HG03108 (cell line): ENCODE data around the gene HNRNPA3.
"Not testable (repeated sequence)": the region's sequence is repeated elsewhere in the genome, so short reads cannot be mapped to it uniquely, and the experiment has no call there.

Experiments
- ATAC-seq: cut with Tn5 transposase; IDR thresholded peaks from one replicate; pipeline ENCODE4 v1.9.1; 2021; ENCODE audit warnings: moderate library complexity; ENCODE audit not compliant: unreplicated experiment

HNRNPA3 gene

DNA sequence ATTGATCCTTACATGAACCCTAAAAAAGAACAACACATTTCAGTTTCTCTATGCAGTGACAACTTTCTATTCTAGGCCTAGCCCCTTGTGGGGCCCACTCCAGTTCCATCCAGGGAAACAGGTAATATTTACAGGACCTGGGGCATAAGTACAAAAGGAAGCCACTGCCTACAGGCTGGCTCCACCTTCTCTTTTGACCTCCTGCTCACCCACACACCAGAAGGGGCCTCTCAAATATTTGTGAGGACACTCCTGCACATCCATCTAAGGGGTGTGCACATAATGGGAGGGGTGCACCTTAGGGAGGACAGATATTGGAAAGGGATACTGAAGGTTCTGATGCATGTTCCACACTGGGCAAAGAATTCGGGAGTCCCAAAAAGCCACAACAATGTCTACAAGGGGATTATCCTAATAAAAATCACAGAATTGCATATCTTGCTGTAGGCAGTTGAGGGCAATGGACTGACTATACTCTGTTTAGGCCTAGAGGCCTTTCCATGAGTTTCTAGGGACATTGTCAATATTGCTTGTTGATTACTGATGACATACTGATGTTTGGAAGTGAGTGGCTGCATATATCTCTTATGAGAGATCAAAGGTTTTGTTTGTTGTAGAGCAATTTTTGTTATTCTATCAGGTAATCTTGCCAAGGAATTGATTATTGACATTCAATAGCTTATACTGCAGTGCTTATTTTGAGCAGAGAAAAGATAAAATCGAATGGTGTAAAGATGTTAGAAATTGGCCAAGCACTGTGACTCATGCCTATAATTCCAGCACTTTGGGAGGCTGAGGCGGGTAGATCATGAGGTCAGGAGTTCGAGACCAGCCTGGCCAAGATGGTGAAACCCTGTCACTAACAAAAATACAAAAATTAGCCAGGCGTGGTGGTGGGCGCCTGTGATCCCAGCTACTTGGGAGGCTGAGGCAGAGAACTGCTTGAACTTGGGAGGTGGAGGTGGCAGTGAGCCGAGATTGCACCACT lies 23.8 kb upstream of the HNRNPA3 start:
- no peak for ATAC-seq

DNA sequence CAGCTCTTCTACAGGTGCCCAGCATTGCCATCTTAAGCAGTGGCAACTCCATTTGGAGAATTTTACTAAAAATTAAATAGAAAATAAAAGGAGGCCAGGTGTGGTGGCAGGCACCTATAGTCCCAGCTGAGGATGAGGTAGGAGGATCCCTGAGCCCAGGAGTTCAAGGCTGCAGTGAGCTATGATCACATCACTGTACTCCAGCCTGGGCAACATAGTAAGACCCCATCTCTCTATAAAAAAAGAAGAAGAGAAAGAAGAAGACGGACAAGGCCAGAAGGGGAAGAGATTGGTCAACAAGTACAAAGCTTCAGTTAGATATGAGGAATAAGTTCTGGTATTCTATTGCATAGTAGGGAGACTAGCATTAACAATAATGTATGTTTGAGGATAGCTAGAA lies 21.7 kb upstream of the HNRNPA3 start:
- no peak for ATAC-seq

DNA sequence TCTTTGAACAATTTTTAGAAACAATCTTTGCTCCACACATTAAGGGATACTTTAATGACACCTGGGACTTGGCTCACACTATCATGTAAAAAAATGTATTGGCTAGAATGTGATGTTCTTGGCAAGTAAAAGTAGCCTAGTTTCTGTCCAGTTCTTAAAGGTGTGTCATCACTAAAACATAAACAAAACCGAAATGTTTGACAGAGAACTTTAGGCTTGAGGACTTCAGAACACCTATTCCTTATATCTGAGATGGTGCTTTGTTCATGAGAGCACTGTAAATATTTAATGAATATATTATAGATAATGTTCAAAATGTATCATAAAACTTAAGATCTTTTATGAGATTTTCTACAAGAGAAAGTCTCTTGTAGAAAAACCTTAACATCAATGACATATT lies 19.8 kb upstream of the HNRNPA3 start:
- no peak for ATAC-seq

DNA sequence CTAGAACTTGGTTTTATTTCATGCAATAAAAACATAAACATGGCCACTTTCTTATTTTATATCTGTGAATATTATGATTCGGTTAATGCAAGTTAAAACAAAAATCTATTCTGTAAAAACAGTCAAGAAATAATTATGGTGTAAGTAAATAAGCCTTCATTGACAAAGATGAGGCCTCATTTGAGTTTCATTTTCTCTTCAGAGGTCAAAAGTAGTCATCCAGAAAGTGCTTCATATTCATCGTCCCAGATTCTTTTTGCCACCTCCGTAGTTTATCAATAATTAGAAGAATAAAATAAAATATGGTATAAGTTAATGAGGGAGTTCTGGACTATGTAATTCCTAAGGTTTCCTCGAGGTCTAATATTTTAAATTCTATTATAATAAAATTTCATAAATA lies 19.4 kb upstream of the HNRNPA3 start:
- ATAC-seq, result peak; percentile 57

DNA sequence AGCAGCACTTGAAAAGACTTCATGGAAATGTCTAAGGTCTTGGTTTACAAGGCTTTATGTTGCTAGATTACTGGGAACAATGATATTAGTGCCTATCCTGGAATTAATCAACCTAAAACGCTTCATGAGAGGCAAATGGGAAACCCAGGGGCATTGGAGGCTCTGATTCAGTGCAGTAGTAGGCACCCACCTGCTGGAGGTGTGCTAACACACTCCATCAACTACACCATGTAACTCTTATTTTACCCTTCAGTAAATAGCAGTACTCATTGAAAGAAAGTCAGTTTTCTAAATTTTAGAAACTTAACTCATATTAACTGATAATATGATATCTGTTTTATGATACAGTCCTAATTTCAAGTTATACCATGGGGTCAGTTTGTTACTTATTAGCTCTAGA lies 17.4 kb upstream of the HNRNPA3 start:
- ATAC-seq, result no peak

DNA sequence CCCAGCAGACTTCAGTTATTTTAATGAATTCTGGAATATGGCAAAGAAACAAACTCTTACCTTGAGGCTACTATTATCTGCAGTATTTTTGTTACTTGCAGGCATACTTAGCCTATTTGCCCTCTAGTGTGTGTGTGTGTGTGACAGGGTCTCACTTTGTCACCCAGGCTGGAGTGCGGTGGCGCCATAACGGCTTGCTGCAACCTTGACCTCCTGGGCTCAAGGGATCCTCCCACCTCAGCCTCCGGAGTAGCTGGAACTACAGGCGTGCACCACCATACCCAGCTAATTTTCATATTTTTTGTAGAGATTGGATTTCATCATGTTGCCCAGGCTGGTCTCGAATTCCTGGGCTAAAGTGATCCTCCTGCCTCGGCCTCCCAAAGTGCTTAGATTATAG lies 12.2 kb upstream of the HNRNPA3 start:
- ATAC-seq, result not testable (repeated sequence)

DNA sequence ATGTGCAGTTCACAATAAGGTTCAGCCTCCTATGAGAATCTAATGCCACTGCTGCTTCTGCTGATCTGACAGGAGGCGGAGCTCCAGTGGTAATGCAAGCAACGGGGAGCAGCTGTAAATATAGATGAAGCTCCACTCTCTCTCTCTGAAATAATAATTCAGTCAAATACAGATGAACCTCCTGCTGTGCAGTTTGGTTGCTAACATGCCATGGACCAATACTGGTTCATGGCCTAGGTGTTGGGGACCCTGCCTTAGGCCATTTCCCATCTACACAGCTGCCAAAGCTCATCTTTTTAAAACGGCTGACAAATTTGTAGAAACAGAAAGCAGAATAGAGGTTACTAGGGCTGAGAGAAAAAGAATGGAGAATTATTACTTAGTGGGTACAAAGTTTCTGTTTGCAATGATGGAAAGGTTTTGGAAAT lies 10.7 kb upstream of the HNRNPA3 start:
- no peak for ATAC-seq

DNA sequence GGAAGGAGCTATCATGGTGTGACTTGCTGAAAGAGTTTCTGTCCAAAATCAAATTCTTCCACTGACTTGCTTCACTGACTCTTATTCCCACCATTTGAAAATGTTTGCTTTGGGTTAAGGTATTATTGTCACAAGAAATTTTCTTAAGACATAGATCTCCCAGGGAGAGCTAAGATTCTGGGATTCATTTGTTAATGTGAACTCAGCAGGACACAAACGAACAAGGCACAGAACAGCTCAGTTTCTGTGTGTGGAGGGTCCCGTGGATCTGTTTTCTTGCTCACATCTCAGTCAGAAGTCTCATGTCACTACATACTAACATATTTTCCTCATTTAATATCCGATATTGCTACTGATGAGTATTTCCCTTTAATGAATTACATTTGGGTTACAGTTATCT lies 8.2 kb upstream of the HNRNPA3 start:
- ATAC-seq, result no peak

DNA sequence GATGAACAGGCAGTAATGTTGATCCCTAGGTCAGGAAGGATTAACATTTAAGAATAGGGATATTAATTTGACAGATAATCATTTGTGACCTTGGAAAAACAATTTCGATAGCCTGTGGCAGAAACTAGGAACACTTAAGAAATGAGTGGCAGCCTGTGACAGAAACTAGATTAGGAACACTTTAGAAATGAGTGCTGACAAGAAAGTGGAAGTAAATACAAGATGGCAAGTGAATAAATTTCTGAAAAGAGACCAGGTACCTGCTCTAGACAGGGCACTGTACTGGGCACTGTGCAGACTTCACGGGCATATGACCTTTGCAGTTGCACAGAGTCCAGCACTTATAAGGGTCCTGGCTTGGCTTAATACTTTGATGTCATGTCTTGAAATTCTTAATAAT lies 5.5 kb upstream of the HNRNPA3 start:
- peak; percentile 71 for ATAC-seq

DNA sequence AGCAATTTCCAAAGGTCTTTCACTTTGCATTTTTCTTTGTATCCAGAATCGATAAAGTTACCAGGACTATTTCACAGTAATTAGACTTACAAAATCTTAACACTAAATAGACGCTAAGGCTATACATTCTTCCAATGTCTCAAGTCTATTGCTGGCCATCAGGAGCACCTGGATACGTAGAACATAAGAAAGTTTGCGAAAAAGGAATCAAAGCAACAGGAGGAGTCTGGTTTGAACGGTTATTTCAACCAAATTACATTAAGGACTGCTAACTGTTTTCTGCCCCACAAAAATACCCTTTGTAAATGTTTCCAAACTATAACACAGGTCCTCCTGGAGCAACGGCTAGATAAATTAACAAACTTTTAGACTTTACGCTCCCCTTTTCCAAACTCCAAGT lies 1.4 kb upstream of the HNRNPA3 start:
- ATAC-seq, result no peak

DNA sequence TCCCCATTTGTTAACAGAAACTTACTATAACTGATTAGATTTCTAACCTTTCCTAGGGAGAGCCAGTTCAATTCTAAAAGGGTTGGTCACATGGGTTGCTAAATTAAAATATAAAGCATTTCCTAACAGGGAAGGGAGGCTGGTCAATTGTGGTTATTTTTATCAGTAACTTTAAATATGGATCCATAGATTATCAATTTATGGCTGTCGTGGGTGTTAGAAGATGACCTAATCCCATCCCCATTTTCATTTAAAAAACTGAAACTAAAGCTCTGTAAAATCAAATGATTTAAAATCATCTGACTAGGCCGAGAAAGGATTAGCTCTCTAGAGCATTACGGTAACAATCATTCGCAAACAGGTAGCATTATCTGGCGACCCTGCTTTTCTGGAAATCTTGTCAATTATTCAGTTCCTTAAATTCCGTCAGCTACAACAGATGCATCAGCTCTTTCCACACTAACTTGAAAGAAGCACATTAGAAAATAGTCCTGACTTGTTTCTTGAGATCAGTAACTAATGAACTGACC lies 953 bp upstream of the HNRNPA3 start:
- ATAC-seq, result no peak

DNA sequence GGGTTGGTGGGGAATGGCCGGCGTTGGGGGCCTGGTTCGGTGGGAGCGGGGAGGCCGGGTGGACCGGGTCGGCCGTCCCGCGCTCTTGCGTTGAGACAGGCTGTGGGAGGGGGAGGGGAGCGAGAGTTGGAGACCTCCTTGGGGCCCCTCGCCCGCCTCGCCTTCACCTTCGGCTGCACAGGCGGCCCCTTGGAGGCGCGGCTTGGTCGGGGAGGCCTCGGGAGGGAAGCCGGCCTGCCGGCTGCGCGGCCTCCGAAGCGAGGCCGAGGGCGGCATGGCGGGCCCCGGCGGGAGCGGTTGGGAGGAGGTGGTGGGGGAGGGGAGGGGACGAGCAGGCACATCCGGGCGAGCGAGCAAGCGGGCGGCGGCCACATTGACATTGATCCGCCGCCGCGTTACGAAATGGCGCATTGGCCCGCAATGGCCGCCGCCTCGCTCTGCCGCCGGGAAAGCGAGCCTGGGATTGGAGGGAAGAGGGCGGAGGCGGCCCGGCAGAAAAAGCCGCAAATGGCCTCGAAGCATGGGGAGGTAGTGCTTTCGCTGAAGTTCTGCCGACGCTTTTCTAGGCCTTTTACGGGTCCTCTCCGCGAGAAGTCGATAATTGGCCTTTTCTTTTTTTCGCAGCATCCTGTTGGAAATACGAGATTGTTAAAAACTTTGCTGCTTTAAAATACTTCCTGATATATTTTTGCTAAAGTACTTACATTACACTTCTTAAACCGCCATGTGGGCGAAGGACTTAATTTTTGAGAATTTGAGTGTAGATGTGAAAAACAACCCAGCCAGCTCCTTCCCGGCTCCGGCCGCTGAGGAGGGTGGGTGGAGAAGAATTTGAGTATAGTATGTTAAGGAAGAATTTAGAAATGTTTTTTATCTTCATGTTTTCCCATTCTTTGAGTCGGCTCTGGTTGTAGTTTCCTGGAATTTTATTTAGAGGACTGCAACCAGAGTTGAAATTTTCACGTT lies 580 bp downstream of the HNRNPA3 start:
- ATAC-seq, result peak; percentile 35

DNA sequence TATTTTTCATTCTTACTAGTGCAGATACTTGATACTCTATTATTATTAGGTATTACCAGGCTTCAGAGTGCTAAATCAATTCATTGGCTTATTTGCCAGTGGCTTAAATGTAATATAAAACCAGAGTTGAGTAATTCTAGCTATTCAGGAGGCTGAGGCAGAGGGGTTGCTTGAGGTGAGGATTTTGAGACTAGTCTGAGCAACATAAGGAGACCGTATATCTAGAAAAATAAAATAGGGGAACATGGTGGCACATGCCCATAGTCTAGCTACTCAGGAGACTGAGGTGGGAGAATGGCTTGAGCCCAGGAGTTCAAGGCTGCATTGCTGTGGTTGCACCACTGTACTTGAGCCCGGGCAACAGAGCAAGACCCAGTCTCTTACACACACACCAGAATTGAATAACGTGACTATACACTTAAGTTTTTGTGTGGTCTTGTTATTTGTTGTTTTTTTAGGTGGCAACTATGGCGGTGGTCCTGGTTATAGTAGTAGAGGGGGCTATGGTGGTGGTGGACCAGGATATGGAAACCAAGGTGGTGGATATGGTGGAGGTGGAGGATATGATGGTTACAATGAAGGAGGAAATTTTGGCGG lies 4.8 kb downstream of the HNRNPA3 start:
- no peak for ATAC-seq

DNA sequence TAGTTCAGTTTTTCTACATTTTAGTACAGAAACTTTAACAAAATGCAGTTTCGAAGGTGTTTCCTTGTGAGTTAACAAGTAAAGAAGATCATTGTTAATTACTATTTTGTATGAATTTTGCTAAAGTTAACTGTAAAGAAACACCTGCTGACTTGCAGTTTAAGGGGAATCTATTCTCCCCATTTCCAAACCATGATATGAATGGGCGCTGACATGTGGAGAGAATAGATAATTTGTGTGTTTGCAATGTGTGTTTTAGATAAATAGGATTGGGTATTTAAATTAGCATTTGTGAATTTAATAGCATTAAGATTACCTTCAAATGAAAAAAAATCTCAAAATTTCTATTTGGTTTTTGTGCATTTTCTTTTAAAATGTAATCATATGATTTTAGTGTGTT lies 7.2 kb downstream of the HNRNPA3 start:
- ATAC-seq, result not testable (repeated sequence)

DNA sequence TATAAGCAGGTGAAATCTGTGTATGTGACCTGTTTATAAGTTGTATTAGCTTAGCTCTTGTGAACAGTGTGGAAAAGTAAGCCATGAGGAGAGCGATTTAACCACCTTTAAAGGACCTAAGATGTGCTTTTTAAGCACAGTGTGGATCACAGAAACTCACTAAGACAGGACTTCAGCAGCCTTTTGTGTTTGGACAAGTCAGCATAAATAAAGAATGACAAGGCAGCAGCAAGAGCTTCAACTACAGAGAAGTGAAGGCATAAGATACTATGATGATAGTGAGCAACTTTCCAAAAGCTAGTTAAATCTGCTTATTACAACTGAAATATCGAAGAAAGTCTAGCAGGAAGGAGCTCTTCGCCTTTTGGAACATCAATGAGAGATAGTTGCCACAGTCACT lies 8.9 kb downstream of the HNRNPA3 start:
- no peak for ATAC-seq

DNA sequence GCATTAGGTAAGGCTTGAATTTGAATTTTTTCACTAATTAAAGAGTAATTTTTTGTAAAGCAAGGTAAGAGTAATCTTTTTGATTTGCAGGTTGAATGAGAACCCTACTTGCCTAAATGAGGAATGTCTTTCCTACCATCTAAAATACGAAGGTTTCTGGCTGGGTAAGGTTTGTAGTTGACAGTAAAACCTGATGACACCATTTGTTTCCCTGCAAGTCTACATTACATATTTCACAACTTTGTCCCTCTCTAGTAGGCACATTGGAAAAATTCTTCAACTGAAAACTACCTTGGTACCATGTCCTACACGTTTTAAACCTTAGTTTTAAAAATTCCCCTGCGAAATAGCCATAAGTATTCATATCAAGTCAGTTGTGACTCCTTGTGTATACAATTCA lies 9.4 kb downstream of the HNRNPA3 start:
- no peak for ATAC-seq

DNA sequence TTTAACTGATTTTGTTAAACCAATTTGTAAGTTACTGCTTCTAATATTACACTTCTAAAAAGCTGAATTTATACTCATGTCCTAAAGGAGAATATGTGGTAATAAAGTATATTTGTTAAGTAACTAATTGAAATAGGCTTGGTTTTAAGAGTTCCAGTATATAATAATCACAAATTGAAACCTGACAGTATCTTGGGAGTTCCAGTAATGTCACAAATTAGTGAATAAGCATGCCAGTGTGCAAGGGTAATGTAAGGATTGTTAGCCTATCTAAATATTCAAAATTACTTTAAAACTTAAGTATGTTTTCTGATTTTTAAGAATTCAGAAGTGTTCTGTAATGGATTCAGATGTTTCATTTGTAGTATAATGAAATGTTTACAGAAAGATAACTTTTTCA lies 10.8 kb downstream of the HNRNPA3 start:
- not testable (repeated sequence) for ATAC-seq

DNA sequence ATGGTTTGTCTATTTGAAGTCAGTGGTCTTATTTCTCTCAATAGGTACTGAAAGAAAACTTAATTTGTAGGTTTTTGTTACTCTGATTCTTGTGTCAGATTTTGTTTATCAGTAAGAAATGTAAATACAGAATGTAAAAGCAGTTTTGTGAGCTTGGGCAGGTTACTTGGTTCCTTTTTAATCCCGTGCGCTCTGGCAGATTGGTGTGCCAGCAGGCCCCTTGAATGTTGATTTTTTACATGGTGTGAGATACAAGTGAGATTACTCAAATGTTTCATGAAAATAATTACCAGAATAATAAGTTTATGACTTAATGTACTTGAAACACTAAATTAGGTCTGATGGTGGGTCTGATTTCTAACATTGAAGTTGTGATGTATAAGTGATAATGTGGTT lies 13.4 kb downstream of the HNRNPA3 start:
- no peak for ATAC-seq

DNA sequence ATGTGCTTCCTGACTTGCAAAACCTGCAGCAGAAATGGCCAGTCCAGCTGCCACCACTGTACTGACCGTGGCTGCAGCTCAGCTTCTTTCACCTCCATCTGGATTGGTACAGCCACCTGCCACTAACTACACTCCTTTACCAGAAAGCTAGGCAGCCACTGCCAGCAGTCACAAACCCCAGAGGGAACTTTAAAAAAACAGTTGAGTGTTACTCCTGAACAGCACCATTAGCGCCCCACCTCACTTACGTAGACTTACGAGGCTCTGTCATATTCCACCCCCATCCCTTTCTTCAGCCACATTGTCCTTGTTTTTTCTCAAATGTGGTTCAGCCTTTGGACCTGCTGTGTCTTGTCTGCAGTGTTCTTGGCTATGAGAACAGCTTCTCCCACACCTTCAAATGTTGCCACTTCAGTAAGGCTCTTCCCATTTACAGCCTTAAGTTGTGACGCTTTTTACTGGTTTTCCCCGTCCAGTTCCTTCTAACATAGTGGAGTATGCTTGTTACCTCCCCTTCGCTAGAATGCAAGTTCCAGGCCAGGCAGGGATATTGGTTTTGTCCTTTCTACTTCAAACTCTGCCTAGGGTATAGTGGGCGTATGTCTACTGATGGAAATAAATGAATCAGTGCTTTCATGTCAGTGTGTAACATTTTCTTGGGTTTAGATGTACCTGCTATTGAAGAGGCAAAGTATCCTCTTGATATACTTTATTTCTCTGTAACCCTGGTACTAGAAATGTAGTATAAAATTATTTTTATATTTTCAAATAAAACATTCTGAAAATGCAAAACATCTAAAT lies 17.0 kb downstream of the HNRNPA3 start:
- ATAC-seq, result no peak

DNA sequence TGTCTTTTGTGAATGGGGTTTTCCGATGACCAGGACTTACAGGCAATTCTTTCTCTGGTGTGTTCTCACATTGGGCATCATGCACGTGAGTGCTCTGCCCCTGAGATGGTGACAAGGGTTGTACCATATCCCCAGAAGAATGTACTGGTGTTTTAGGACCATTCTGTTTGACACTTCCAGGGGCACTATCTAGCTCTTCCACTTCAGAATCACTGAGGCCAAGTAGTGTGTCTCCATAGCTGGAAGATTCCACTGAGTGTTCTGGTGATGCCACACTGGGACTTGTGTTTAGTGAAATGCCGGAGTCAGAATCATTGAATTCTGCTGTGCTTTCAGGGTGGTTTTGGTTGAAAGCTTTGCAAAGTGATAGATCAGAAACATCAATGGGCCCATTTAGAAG lies 18.7 kb downstream of the HNRNPA3 start:
- ATAC-seq, result no peak
